Small intestine (tissue), 7 donors: ENCODE measurements around the gene SLX9. TPM values are rescaled to one million over a fixed set of nuclear protein-coding genes. Genes with fewer than 3 reads are reported as not detected.

ENCODE experiments used
- DNase-seq, 2 donors: peaks; one replicate each; pipeline versions ENCODE4 v3.0.0 to v3.0.0-alpha.2; 2013
- FAIRE-seq: peaks from 2 replicates; lab custom pipeline; 2012; peaks lifted over from hg19 to GRCh38; lab: Jason Lieb, UNC
- H3K27ac ChIP-seq, 3 donors: one replicate each; pipeline ENCODE4 v1.5.1; 2013; ENCODE audit warnings: low read length in 2 of 3, mild to moderate bottlenecking in 2 of 3, control low read depth in 1 of 3, inconsistent platforms in 1 of 3, low read depth in 1 of 3, moderate library complexity in 1 of 3
- H3K27me3 ChIP-seq, 3 donors: one replicate each; pipeline ENCODE4 v1.6.1; 2013; ENCODE audit warnings: low read length in 3 of 3, inconsistent platforms in 1 of 3; ENCODE audit not compliant: control insufficient read depth in 3 of 3, insufficient read depth in 3 of 3
- H3K36me3 ChIP-seq, 3 donors: one replicate each; pipeline ENCODE4 v1.6.1; 2013; ENCODE audit warnings: low read length in 3 of 3, inconsistent platforms in 1 of 3, low read depth in 1 of 3, mild to moderate bottlenecking in 1 of 3, moderate library complexity in 1 of 3; ENCODE audit not compliant: control insufficient read depth in 3 of 3, insufficient read depth in 2 of 3
- H3K4me1 ChIP-seq, 3 donors: one replicate each; pipeline ENCODE4 v1.6.1; 2013; ENCODE audit warnings: low read length in 2 of 3, inconsistent platforms in 1 of 3, low read depth in 1 of 3, mild to moderate bottlenecking in 1 of 3, moderate library complexity in 1 of 3; ENCODE audit not compliant: control insufficient read depth in 3 of 3, insufficient read depth in 2 of 3
- H3K4me3 ChIP-seq, 3 donors: one replicate each; pipeline ENCODE4 v1.5.1; 2013; ENCODE audit warnings: low read length in 3 of 3, control low read depth in 1 of 3, inconsistent platforms in 1 of 3, low read depth in 1 of 3, mild to moderate bottlenecking in 1 of 3, moderate library complexity in 1 of 3
- H3K9me3 ChIP-seq, 2 donors: one replicate each; pipeline ENCODE4 v1.6.1; 2013; ENCODE audit warnings: low read depth in 1 of 2, low read length in 1 of 2; ENCODE audit not compliant: control insufficient read depth in 2 of 2, insufficient read depth in 1 of 2
- WGBS, 3 donors: extraction: QIAGEN DNeasy Blood & Tissue Kit; methylation state at CpG; one replicate each; pipeline ENCODE4 v1.1.7; 2013; 5-methylcytosine and 5-hydroxymethylcytosine counted together
- polyA plus RNA-seq, 4 donors: library from polyadenylated mRNA; stranded (reverse) in 3 of 4; unstranded in 1 of 4; fragments of 200-250 nt in 3 of 4; fragments of 120-200 nt in 1 of 4; gene quantifications; one replicate each; pipeline versions ENCODE4 v1.2.1 to v1.2.3, GENCODE V29; 2013
- donor health status: healthy with polysubstance abuse.
- donor health status: control.
- donor health status: control.
- donor health status: Bipolar disorder and iron deficiency.
- donor health status: healthy.

SLX9 gene
- polyA plus RNA-seq, 4 donors = 10.7 to 31.5 (median 24.7) TPM

DNA sequence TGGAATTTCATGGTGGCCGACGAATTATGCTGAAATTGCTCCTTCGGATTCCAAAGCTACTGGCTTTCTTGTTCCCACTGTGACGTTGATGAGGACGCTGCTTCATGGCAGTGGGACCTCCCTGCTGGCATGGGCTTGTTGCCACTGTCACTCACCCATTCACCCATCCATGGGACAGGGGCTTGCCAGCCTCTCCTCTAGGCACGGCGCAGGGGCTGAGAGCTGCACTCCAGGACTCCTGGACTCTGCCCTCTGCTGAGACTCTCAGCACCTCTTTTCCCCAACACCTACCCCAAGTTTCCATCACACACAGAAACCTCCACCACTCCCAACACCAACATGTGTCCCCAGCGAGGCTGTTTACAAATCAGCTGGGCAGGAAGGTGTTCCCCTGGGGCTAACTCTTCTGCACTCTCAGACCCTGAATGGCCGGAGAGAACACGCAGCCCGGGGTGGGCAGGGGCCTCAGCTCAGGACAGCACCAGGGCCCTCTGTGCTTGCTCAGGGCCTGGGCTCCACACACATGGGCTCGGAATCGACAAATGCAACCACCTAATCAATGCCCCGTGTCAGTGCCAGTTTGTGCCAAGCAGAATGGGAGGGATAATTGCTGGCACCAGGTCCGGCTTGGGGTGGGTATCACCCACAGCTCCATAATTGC is 22.3 kb upstream of the SLX9 start:
- Histone ChIP-seq H3K4me3 (no peak overlapping the region), H3K9me3 (no peaks in the 10 kb centered on the region), H3K36me3 (no peaks in the 10 kb centered on the region), H3K27ac (no peak overlapping the region), H3K4me1 (peaks cover 1 to 17% (median 2%) of the 10 kb centered on the region in 3 donors), H3K27me3 (peaks cover 0 to 8% (median 0%) of the 10 kb centered on the region in 3 donors)
- FAIRE-seq = no peak
- DNase-seq = no peak
- 59 to 78% (median 64%) methylated on average over 15 of the region's 15 CpGs for WGBS, 3 donors

DNA sequence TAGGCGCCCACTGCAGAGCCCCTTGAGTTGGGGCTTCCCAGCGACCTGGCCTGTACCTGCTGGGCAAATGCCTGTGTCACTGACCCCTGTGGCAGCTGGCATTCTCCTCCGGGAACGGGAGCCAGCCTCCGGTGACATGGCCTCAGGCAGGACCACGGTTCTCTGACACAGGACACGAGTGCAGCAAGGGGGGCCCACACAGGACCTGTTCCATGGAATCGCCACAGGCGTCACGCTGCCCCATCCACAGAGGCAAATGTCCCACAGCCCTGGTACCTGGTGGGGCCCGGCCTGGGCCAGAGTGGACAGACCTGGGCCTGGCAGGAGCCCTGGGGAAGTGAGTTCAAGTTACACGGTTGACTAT is 21.7 kb upstream of the SLX9 start:
- no peak overlapping the region for H3K27ac ChIP-seq
- H3K9me3 ChIP-seq = no peaks in the 10 kb centered on the region
- H3K27me3 ChIP-seq = peaks cover 0 to 8% (median 0%) of the 10 kb centered on the region in 3 donors
- no peaks in the 10 kb centered on the region for H3K36me3 ChIP-seq
- peaks cover 0 to 15% (median under 1%) of the 10 kb centered on the region in 3 donors for H3K4me1 ChIP-seq
- no peak overlapping the region for H3K4me3 ChIP-seq
- 73 to 85% (median 76%) methylated on average over 12 of the region's 12 CpGs for WGBS, 3 donors
- FAIRE-seq (no peak), DNase-seq (no peak)

GRCh38 chr21:44918581-44919033 is 21.2 kb upstream of the SLX9 start:
- H3K9me3 ChIP-seq = no peaks in the 10 kb centered on the region
- H3K27ac ChIP-seq = no peak overlapping the region
- WGBS, 3 donors = 59 to 68% (median 65%) methylated on average over 11 to 13 of the region's 13 CpGs
- DNase-seq = no peak
- H3K4me3 ChIP-seq = no peak overlapping the region
- H3K27me3 ChIP-seq = peaks cover 0 to 8% (median 0%) of the 10 kb centered on the region in 3 donors
- H3K36me3 ChIP-seq = no peaks in the 10 kb centered on the region
- FAIRE-seq = no peak
- peaks cover 0 to 10% (median 0%) of the 10 kb centered on the region in 3 donors for H3K4me1 ChIP-seq

- WGBS, 3 donors = 40 to 63% (median 53%) methylated on average over 22 of the region's 26 CpGs
- no peaks in the 10 kb centered on the region for H3K9me3 ChIP-seq
- no peaks in the 10 kb centered on the region for H3K36me3 ChIP-seq
- H3K27ac ChIP-seq = no peak overlapping the region
- H3K4me3 ChIP-seq = peak overlapping the region in 2 of 3 donors; percentile 7 to 16
- H3K27me3 ChIP-seq = peaks cover 0 to 8% (median 0%) of the 10 kb centered on the region in 3 donors
- DNase-seq (no peak), FAIRE-seq (no peak)
- H3K4me1 ChIP-seq = peaks cover 0 to 3% (median 0%) of the 10 kb centered on the region in 3 donors
These were observed 20.5 kb upstream of the SLX9 start for GRCh38 chr21:44919111-44919912.

GRCh38 chr21:44919913-44920693 is 19.7 kb upstream of the SLX9 start:
- 60 to 67% (median 60%) methylated on average over 26 to 28 of the region's 28 CpGs for WGBS, 3 donors
- FAIRE-seq (no peak), DNase-seq (no peak)
- Histone ChIP-seq H3K4me1 (peaks cover 0 to 2% (median 0%) of the 10 kb centered on the region in 3 donors), H3K27ac (peak overlapping the region in 2 of 3 donors; percentile 17 to 18), H3K4me3 (peak overlapping the region; percentile 15 to 55 (median 45)), H3K36me3 (no peaks in the 10 kb centered on the region), H3K9me3 (no peaks in the 10 kb centered on the region), H3K27me3 (peaks cover 0 to 8% (median 0%) of the 10 kb centered on the region in 3 donors)

DNA sequence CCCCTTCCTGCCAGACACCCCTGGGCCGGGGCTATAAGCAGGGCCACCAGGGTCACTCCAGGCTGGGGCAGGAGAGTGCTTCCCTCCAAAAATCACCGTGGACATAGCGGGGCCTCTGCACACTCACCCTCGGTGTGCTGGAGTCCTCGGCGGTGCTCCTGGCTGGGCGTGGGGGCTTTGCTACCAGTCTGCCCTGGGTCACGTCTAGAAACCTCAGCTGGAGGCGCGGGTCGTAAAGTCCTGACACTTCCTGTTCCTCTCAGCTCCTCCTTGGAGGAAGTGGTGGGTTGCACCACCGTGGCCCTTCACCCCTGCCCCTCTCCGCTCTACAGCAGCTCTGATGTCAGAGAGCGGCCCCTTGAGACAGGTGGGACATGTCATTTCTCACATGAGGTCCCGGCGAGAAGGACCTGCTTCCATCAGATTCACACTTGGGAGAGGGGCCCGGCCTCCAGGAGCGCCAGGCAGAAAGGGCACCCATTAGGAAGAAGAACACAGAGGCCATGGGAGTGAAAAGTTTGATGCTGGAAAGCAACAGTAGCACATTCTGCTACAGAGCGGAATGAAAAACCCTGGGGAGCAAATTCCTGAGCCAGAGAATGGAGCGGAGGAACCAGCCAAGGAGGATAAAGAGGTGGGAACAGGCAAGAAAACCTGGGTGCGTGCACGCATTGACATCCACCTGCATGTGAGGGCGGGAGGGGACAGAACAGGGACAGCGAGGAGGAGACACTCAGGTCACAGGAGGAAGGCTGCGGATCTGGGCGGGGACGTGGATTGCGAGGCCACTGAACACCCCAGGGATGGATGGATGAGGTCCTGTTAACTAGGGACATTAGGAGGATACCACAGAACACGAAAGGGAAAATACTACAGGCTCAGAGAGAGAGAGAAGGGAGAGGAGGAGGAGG is 18.9 kb upstream of the SLX9 start, which contains the start of gene ITGB2:
ITGB2 (minus strand) TSS at position 206 of the 911 bp plus-strand sequence. CDS start 10,117 bp downstream, outside the sequence.
- Histone ChIP-seq H3K4me3 (peak within 1 kb of the TSS; percentile 15 to 55 (median 45)), H3K27me3 (peaks cover 0 to 8% (median 0%) of the 10 kb centered on the region in 3 donors), H3K4me1 (peaks cover 0 to 2% (median 0%) of the 10 kb centered on the region in 3 donors), H3K27ac (peak within 1 kb of the TSS in 2 of 3 donors; percentile 17 to 56), H3K36me3 (no peaks in the 10 kb centered on the region), H3K9me3 (no peaks in the 10 kb centered on the region)
- DNase-seq (no peak), FAIRE-seq (no peak)
- WGBS, 3 donors = 47 to 54% (median 49%) methylated on average over 28 to 29 of the region's 29 CpGs

- FAIRE-seq = no peak
- 65 to 79% (median 74%) methylated on average over 5 of the region's 5 CpGs for WGBS, 3 donors
- DNase-seq = no peak
- H3K36me3 ChIP-seq = no peaks in the 10 kb centered on the region
- H3K9me3 ChIP-seq = no peaks in the 10 kb centered on the region
- no peak overlapping the region for H3K4me3 ChIP-seq
- peaks cover 0 to 18% (median 0%) of the 10 kb centered on the region in 3 donors for H3K27me3 ChIP-seq
- H3K4me1 ChIP-seq = peaks cover 0 to 2% (median 0%) of the 10 kb centered on the region in 3 donors
- no peak overlapping the region for H3K27ac ChIP-seq
These were observed 17.9 kb upstream of the SLX9 start for GRCh38 chr21:44921928-44922327.
